HCT116 (cell line): ENCODE measurements around the gene PANK4. TPM values are rescaled to one million over a fixed set of nuclear protein-coding genes. Genes with fewer than 3 reads are reported as not detected.

Experiments
- ATAC-seq: fragments of 200-7000 bp; cut with Tn5 transposase; 2 replicates; pipeline ENCODE4 v1.9.1; 2020; ENCODE audit warnings: mild to moderate bottlenecking, moderate library complexity
- BruUV-seq: library from RNA; stranded (reverse); fragments of 400-500 nt; replicated peaks from 2 replicates; lab custom pipeline; 2021; lab: Mats Ljungman, UMichigan
- CTCF ChIA-PET: fragments of 300-600 bp; sonication (Branson Sonifier 250); formaldehyde crosslinking; loops from one replicate; lab custom pipeline; 2021; ENCODE audit warnings: antibody characterized with exemption; lab: Charles Lee
- POLR2A ChIA-PET: fragments of 300-600, 350-600 bp; sonication (Branson Sonifier 250); formaldehyde crosslinking; loops from one replicate; lab custom pipeline; 2021; ENCODE audit warnings: antibody characterized with exemption; lab: Charles Lee
- RAD21 ChIA-PET, 2 experiments: fragments of 300-600 bp; sonication (Branson Sonifier 250); formaldehyde crosslinking; loops; one replicate each; lab custom pipeline; 2023; ENCODE audit warnings: low total read pairs in 2 of 2; ENCODE audit not compliant: uncharacterized antibody in 2 of 2, unreplicated experiment in 2 of 2, low non-redundant PET in 1 of 2; lab: Charles Lee
- DNase-seq: peaks from one replicate; pipeline ENCODE4 v3.0.0-alpha.2; 2010; ENCODE audit warnings: low read depth, low spot score
- H2AFZ ChIP-seq: fragments of 200-600 bp; shearing (Covaris generic), sonication (generic); 2 replicates; pipeline ENCODE4 v1.6.1; 2017; ENCODE audit warnings: low read depth, mixed run types, mixed read lengths, antibody characterized with exemption, low read length; ENCODE audit not compliant: poor library complexity, severe bottlenecking
- H3K27ac ChIP-seq: 2 replicates; pipeline ENCODE4 v1.5.1; 2012; ENCODE audit warnings: low read depth, low read length
- H3K27me3 ChIP-seq: fragments of 200-600 bp; sonication (generic); 2 replicates; pipeline ENCODE4 v1.6.1; 2016; ENCODE audit warnings: mixed run types, low read length, mixed read lengths; ENCODE audit not compliant: insufficient read depth
- H3K36me3 ChIP-seq, 2 experiments: fragments of 200-500 bp in 1 of 2; fragments of 200-600 bp in 1 of 2; sonication (Bioruptor generic) in 1 of 2; sonication (generic) in 1 of 2; 2 replicates each; pipeline versions ENCODE4 v1.5.1 to v1.6.1; 2014 to 2016; ENCODE audit warnings: low read length in 2 of 2, inconsistent platforms in 1 of 2, mixed read lengths in 1 of 2, mixed run types in 1 of 2; ENCODE audit not compliant: insufficient read depth in 2 of 2, control insufficient read depth in 1 of 2
- H3K4me1 ChIP-seq, 2 experiments: fragments of 200-600 bp in 1 of 2; sonication (generic) in 1 of 2; 2 replicates each; pipeline versions ENCODE4 v1.5.1 to v1.6.1; 2012 to 2017; ENCODE audit warnings: low read length in 2 of 2, inconsistent platforms in 1 of 2, mild to moderate bottlenecking in 1 of 2, mixed read lengths in 1 of 2, mixed run types in 1 of 2, moderate library complexity in 1 of 2; ENCODE audit not compliant: insufficient read depth in 2 of 2, control insufficient read depth in 1 of 2
- H3K4me2 ChIP-seq: fragments of 200-600 bp; sonication (generic); 2 replicates; pipeline ENCODE4 v1.6.1; 2017; ENCODE audit warnings: mixed run types, low read length, mixed read lengths
- H3K4me3 ChIP-seq, 2 experiments: fragments of 200-600 bp in 1 of 2; sonication (generic) in 1 of 2; replicated peaks in 1 of 2; 2 replicates each; pipeline ENCODE4 v1.5.1; 2011 to 2016; ENCODE audit warnings: low read length in 2 of 2, control low read depth in 1 of 2, low read depth in 1 of 2, mild to moderate bottlenecking in 1 of 2, mixed read lengths in 1 of 2, mixed run types in 1 of 2
- H3K79me2 ChIP-seq: fragments of 200-600 bp; sonication (generic); 2 replicates; pipeline ENCODE4 v1.6.1; 2017; ENCODE audit warnings: mild to moderate bottlenecking, mixed run types, low read length, moderate library complexity, mixed read lengths; ENCODE audit not compliant: insufficient read depth
- H3K9ac ChIP-seq: fragments of 200-600 bp; sonication (generic); 2 replicates; pipeline ENCODE4 v1.6.1; 2016; ENCODE audit warnings: low read length, mixed read lengths
- H3K9me2 ChIP-seq: fragments of 200-600 bp; sonication (generic), shearing (Covaris generic); 2 replicates; pipeline ENCODE4 v1.6.1; 2017; ENCODE audit warnings: mixed run types, mild to moderate bottlenecking, moderate library complexity; ENCODE audit not compliant: insufficient read depth
- H3K9me3 ChIP-seq, 2 experiments: fragments of 200-500 bp in 1 of 2; fragments of 200-600 bp in 1 of 2; sonication (Bioruptor generic) in 1 of 2; sonication (generic) in 1 of 2; 2 replicates each; pipeline ENCODE4 v1.6.1; 2014 to 2017; ENCODE audit warnings: low read length in 2 of 2, mixed read lengths in 2 of 2, inconsistent platforms in 1 of 2, low read depth in 1 of 2, mild to moderate bottlenecking in 1 of 2, mixed run types in 1 of 2, moderate library complexity in 1 of 2; ENCODE audit not compliant: control insufficient read depth in 1 of 2, insufficient read depth in 1 of 2
- H4K20me1 ChIP-seq: fragments of 200-600 bp; sonication (generic), shearing (Covaris generic); 2 replicates; pipeline ENCODE4 v1.6.1; 2017; ENCODE audit warnings: mixed run types, mild to moderate bottlenecking, moderate library complexity; ENCODE audit not compliant: insufficient read depth
- ELF1 ChIP-seq: IDR thresholded peaks from 2 replicates; pipeline ENCODE4 v1.6.1; 2012; ENCODE audit warnings: low read depth, borderline replicate concordance
- EZH2phosphoT487 ChIP-seq: fragments of 200-600 bp; IDR thresholded peaks from 2 replicates; pipeline ENCODE4 v1.6.1; 2018; ENCODE audit warnings: antibody characterized with exemption, borderline replicate concordance
- FOSL1 ChIP-seq: IDR thresholded peaks from 2 replicates; pipeline ENCODE4 v1.6.1; 2012; ENCODE audit warnings: low read depth
- POLR2A ChIP-seq: IDR thresholded peaks from 2 replicates; pipeline ENCODE4 v1.7.0; 2011; ENCODE audit warnings: borderline replicate concordance; ENCODE audit not compliant: insufficient read depth, insufficient read length; ENCODE audit errors: extremely low read depth
- SP1 ChIP-seq: IDR thresholded peaks from 2 replicates; pipeline ENCODE4 v1.6.1; 2012; ENCODE audit warnings: low read depth
- YY1 ChIP-seq: IDR thresholded peaks from 2 replicates; pipeline ENCODE4 v1.6.1; 2011; ENCODE audit warnings: low read length, low read depth, moderate library complexity, mild to moderate bottlenecking; ENCODE audit not compliant: insufficient replicate concordance; ENCODE audit errors: extremely low read depth
- intact Hi-C: fragments of 100-400 bp; cut with micrococcal nuclease; formaldehyde crosslinking; loops from 2 replicates; pipeline ENCODE4 v1.10.0; 2022
- total RNA-seq: library from RNA; stranded (reverse); gene quantifications from one replicate; pipeline ENCODE4 v1.2.1, GENCODE V29; 2021; ENCODE audit not compliant: unreplicated experiment
- TF ChIP-seq, protein P1 (sequence below), 3 experiments: fragments of 200-600 bp in 1 of 3; sonication (generic) in 1 of 3; IDR thresholded peaks in 2 of 3; conservative IDR thresholded peaks in 1 of 3; 2 replicates each; pipeline ENCODE4 v1.5.1; 2012 to 2017; ENCODE audit warnings: low read depth in 2 of 3, low read length in 2 of 3, antibody characterized with exemption in 1 of 3, borderline replicate concordance in 1 of 3, control low read depth in 1 of 3, mild to moderate bottlenecking in 1 of 3, mixed read lengths in 1 of 3, mixed run types in 1 of 3, moderate library complexity in 1 of 3; ENCODE audit not compliant: insufficient read depth in 1 of 3
- TF ChIP-seq, protein P2 (sequence below): IDR thresholded peaks from 2 replicates; pipeline ENCODE4 v1.6.1; 2011; ENCODE audit warnings: mild to moderate bottlenecking, low read length, moderate library complexity; ENCODE audit not compliant: insufficient replicate concordance; ENCODE audit errors: extremely low read depth

PANK4 gene
- total RNA-seq, 1 experiment from 2014 or later = 38.5 TPM

DNA sequence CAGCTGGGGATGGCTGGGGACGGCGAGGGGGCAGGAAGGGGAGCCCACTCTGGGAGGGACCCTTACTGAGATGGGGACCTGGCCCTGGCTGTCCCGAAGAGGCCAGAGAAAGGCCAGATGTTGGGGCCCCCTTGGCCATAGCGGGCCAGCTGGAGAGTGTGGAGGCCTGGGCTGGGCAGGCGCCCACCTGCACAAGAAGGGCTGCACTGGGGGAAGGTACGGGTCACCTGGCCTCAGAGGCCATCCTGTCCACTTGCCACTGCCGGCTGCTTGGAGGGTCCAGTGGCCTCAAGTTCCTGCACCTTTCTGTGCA lies 55.3 kb downstream of the PANK4 start:
- intact Hi-C loops = no loop called here
- CTCF ChIA-PET = no interaction called here
- POLR2A ChIA-PET = no interaction called here

More for the DNA sequence above, 55.3 kb downstream of the PANK4 start:
- Histone ChIP-seq H3K4me2 (no peak overlapping the region), H3K9me3 (no peaks in the 10 kb centered on the region), H3K4me1 (peaks cover 3 to 9% of the 10 kb centered on the region in 2 experiments; a peak in 1 of 4 replicates), H3K27me3 (no peaks in the 10 kb centered on the region), H3K36me3 (no peaks in the 10 kb centered on the region), H3K27ac (no peak overlapping the region), H3K9me2 (no peaks in the 10 kb centered on the region), H2AFZ (no peak overlapping the region), H3K4me3 (no peak overlapping the region), H3K79me2 (no peaks in the 10 kb centered on the region), H3K9ac (no peak overlapping the region), H4K20me1 (no peaks in the 10 kb centered on the region)
- BruUV-seq = no TSS peak
- RAD21 ChIA-PET = no interaction called here
- ATAC-seq = no peak
- no peak for TF ChIP-seq YY1
- TF ChIP-seq, protein P1, sequence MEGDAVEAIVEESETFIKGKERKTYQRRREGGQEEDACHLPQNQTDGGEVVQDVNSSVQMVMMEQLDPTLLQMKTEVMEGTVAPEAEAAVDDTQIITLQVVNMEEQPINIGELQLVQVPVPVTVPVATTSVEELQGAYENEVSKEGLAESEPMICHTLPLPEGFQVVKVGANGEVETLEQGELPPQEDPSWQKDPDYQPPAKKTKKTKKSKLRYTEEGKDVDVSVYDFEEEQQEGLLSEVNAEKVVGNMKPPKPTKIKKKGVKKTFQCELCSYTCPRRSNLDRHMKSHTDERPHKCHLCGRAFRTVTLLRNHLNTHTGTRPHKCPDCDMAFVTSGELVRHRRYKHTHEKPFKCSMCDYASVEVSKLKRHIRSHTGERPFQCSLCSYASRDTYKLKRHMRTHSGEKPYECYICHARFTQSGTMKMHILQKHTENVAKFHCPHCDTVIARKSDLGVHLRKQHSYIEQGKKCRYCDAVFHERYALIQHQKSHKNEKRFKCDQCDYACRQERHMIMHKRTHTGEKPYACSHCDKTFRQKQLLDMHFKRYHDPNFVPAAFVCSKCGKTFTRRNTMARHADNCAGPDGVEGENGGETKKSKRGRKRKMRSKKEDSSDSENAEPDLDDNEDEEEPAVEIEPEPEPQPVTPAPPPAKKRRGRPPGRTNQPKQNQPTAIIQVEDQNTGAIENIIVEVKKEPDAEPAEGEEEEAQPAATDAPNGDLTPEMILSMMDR (IDR thresholded peaks at IDR 0.05 in 2 of 3, conservative IDR thresholded peaks at IDR 0.05 in 1 of 3; ENCODE audit: borderline replicate concordance in 1 of 3, insufficient read depth in 1 of 3, low read depth in 2 of 3, low read length in 2 of 3) = no peak
- TF ChIP-seq POLR2A = no peak
- TF ChIP-seq, protein P2, sequence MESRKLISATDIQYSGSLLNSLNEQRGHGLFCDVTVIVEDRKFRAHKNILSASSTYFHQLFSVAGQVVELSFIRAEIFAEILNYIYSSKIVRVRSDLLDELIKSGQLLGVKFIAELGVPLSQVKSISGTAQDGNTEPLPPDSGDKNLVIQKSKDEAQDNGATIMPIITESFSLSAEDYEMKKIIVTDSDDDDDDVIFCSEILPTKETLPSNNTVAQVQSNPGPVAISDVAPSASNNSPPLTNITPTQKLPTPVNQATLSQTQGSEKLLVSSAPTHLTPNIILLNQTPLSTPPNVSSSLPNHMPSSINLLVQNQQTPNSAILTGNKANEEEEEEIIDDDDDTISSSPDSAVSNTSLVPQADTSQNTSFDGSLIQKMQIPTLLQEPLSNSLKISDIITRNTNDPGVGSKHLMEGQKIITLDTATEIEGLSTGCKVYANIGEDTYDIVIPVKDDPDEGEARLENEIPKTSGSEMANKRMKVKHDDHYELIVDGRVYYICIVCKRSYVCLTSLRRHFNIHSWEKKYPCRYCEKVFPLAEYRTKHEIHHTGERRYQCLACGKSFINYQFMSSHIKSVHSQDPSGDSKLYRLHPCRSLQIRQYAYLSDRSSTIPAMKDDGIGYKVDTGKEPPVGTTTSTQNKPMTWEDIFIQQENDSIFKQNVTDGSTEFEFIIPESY = no peak
- no peak for TF ChIP-seq SP1
- no peak for TF ChIP-seq FOSL1
- no peak for TF ChIP-seq EZH2phosphoT487
- no peak for TF ChIP-seq ELF1
- no peak for DNase-seq
